ENCODE data around the gene CFL1.

Gene CFL1

GRCh38 chr11:65896034-65896999, 38.3 kb upstream of the CFL1 start:
- Histone ChIP-seq H3K27ac (ENCODE audit: low read length) (no peak overlapping the region), H3K9ac (ENCODE audit: low read length) (no peak overlapping the region), H3K4me1 (ENCODE audit: low read length) (peaks cover 23% of the 10 kb centered on the region), H3K9me3 (replicated peaks; ENCODE audit: insufficient read depth, low read length) (no peaks in the 10 kb centered on the region), H4K20me1 (ENCODE audit: insufficient read depth, low read length) (no peaks in the 10 kb centered on the region), H3K79me2 (ENCODE audit: low read length) (peaks cover 7% of the 10 kb centered on the region), H3F3A (ENCODE audit: insufficient read depth, low read length) (peaks cover 12% of the 10 kb centered on the region; the same call in 1 of the 2 replicates), H3K36me3 (replicated peaks; ENCODE audit: insufficient read depth, low read length) (no peaks in the 10 kb centered on the region), H2AFZ (ENCODE audit: low read length) (no peak overlapping the region), H3K4me2 (ENCODE audit: low read depth, low read length) (no peak overlapping the region), H3K4me3 (ENCODE audit: low read length) (no peak overlapping the region), H3K27me3 (replicated peaks; ENCODE audit: insufficient read depth, low read length) (peaks cover 11% of the 10 kb centered on the region), H3K9me2 (replicated peaks; ENCODE audit: insufficient read depth, low read length) (no peaks in the 10 kb centered on the region)
- DNase-seq: no peak
- no peak for TF ChIP-seq CTCF (IDR thresholded peaks at IDR 0.05; ENCODE audit: low read length)
- TF ChIP-seq EZH2phosphoT487 (IDR thresholded peaks at IDR 0.05; ENCODE audit: low read length): no peak
- TF ChIP-seq EZH2 (optimal IDR thresholded peaks at IDR 0.05; ENCODE audit: low read depth, low read length): no peak

- Histone ChIP-seq H3K9me2 (replicated peaks; ENCODE audit: insufficient read depth, low read length) (no peaks in the 10 kb centered on the region), H3F3A (ENCODE audit: insufficient read depth, low read length) (peaks cover 12% of the 10 kb centered on the region; the same call in 1 of the 2 replicates), H4K20me1 (ENCODE audit: insufficient read depth, low read length) (no peaks in the 10 kb centered on the region), H3K4me2 (ENCODE audit: low read depth, low read length) (no peak overlapping the region), H3K9ac (ENCODE audit: low read length) (no peak overlapping the region), H3K4me1 (ENCODE audit: low read length) (peaks cover 16% of the 10 kb centered on the region), H3K27ac (ENCODE audit: low read length) (no peak overlapping the region), H2AFZ (ENCODE audit: low read length) (no peak overlapping the region), H3K36me3 (replicated peaks; ENCODE audit: insufficient read depth, low read length) (no peaks in the 10 kb centered on the region), H3K9me3 (replicated peaks; ENCODE audit: insufficient read depth, low read length) (no peaks in the 10 kb centered on the region), H3K79me2 (ENCODE audit: low read length) (peaks cover 14% of the 10 kb centered on the region), H3K4me3 (ENCODE audit: low read length) (no peak overlapping the region), H3K27me3 (replicated peaks; ENCODE audit: insufficient read depth, low read length) (peaks cover 11% of the 10 kb centered on the region)
- TF ChIP-seq EZH2 (optimal IDR thresholded peaks at IDR 0.05; ENCODE audit: low read depth, low read length) (no peak), CTCF (IDR thresholded peaks at IDR 0.05; ENCODE audit: low read length) (no peak), EZH2phosphoT487 (IDR thresholded peaks at IDR 0.05; ENCODE audit: low read length) (no peak)
- no peak for DNase-seq
These were observed 37.6 kb upstream of the CFL1 start for GRCh38 chr11:65895482-65895981.

- peaks cover 18% of the 10 kb centered on the region for H3K4me1 ChIP-seq (ENCODE audit: low read length)
- H3K9me3 ChIP-seq (replicated peaks; ENCODE audit: insufficient read depth, low read length): no peaks in the 10 kb centered on the region
- TF ChIP-seq EZH2 (optimal IDR thresholded peaks at IDR 0.05; ENCODE audit: low read depth, low read length) (no peak), CTCF (IDR thresholded peaks at IDR 0.05; ENCODE audit: low read length) (no peak), EZH2phosphoT487 (IDR thresholded peaks at IDR 0.05; ENCODE audit: low read length) (no peak)
- H3K4me3 ChIP-seq (ENCODE audit: low read length): peak overlapping the region; percentile 43
- peaks cover 7% of the 10 kb centered on the region; the same call in 1 of the 2 replicates for H3K27me3 ChIP-seq (replicated peaks; ENCODE audit: insufficient read depth, low read length)
- peaks cover 14% of the 10 kb centered on the region for H3K79me2 ChIP-seq (ENCODE audit: low read length)
- peak overlapping the region; percentile 48; the same call in 1 of the 2 replicates for H3K27ac ChIP-seq (ENCODE audit: low read length)
- peak overlapping the region; percentile 51; the same call in 1 of the 2 replicates for H3K9ac ChIP-seq (ENCODE audit: low read length)
- no peaks in the 10 kb centered on the region for H4K20me1 ChIP-seq (ENCODE audit: insufficient read depth, low read length)
- H3K9me2 ChIP-seq (replicated peaks; ENCODE audit: insufficient read depth, low read length): no peaks in the 10 kb centered on the region
- H2AFZ ChIP-seq (ENCODE audit: low read length): peak overlapping the region; percentile 71
- H3K4me2 ChIP-seq (ENCODE audit: low read depth, low read length): peak overlapping the region; percentile 72
- peak; percentile 25 for DNase-seq
- H3F3A ChIP-seq (ENCODE audit: insufficient read depth, low read length): peaks cover 22% of the 10 kb centered on the region
- no peaks in the 10 kb centered on the region for H3K36me3 ChIP-seq (replicated peaks; ENCODE audit: insufficient read depth, low read length)
These were observed 36.1 kb upstream of the CFL1 start for GRCh38 chr11:65894034-65894591.

Measured in MM.1S (cell line).